UCSD-AML1 (cell line): ENCODE data around the gene CSF2RB.
A peak's percentile ranks its signal among the peaks of the same experiment; 100 is the strongest.

Experiments used
- DNase-seq: peaks from one replicate; lab custom pipeline; 2025; ENCODE audit not compliant: unreplicated experiment; lab: John Stamatoyannopoulos, UW

Gene CSF2RB

GRCh38 chr22:36918586-36919284 lies 5.3 kb downstream of the CSF2RB start:
- no peak for DNase-seq

- peak; percentile 58 for DNase-seq
Observed at GRCh38 chr22:36921309-36922104, 8.1 kb downstream of the CSF2RB start.

GRCh38 chr22:36922105-36922608 lies 8.7 kb downstream of the CSF2RB start:
- no peak for DNase-seq

GRCh38 chr22:36922711-36923110 lies 9.3 kb downstream of the CSF2RB start:
- DNase-seq, result no peak

- DNase-seq, result no peak
Observed at GRCh38 chr22:36923131-36923788, 9.8 kb downstream of the CSF2RB start.

GRCh38 chr22:36924151-36924698 lies 10.8 kb downstream of the CSF2RB start:
- no peak for DNase-seq

GRCh38 chr22:36925388-36926290 lies 12.2 kb downstream of the CSF2RB start:
- no peak for DNase-seq

- DNase-seq, result no peak
Observed at GRCh38 chr22:36926309-36926708, 12.9 kb downstream of the CSF2RB start.

- DNase-seq, result no peak
Observed at GRCh38 chr22:36926721-36927435, 13.4 kb downstream of the CSF2RB start.

- DNase-seq, result no peak
Observed at GRCh38 chr22:36927671-36928070, 14.2 kb downstream of the CSF2RB start.

GRCh38 chr22:36928196-36928595 lies 14.8 kb downstream of the CSF2RB start:
- no peak for DNase-seq

- DNase-seq, result no peak
Observed at GRCh38 chr22:36928786-36929535, 15.5 kb downstream of the CSF2RB start.

- DNase-seq, result no peak
Observed at GRCh38 chr22:36929621-36930020, 16.2 kb downstream of the CSF2RB start.

- no peak for DNase-seq
Observed at GRCh38 chr22:36930041-36930935, 16.9 kb downstream of the CSF2RB start.

GRCh38 chr22:36931446-36931845 lies 18.0 kb downstream of the CSF2RB start:
- DNase-seq, result no peak

- no peak for DNase-seq
Observed at GRCh38 chr22:36933629-36934417, 20.4 kb downstream of the CSF2RB start.
